Heart left ventricle (tissue), 16 donors: ENCODE measurements around the gene KLRC1. TPM values are rescaled to one million over a fixed set of nuclear protein-coding genes. Genes with fewer than 3 reads are reported as not detected.

ENCODE experiments used
- ATAC-seq, 4 donors: fragments of 200-7000 bp; cut with Tn5 transposase; one replicate each; pipeline ENCODE4 v1.9.1; 2020 to 2022; ENCODE audit warnings: moderate library complexity in 4 of 4, mild to moderate bottlenecking in 3 of 4, moderate number of reproducible peaks in 1 of 4
- DNase-seq, 5 donors: peaks; one replicate each; pipeline ENCODE4 v3.0.0-alpha.2; 2020
- H3K27ac ChIP-seq, 12 donors: fragments of 200-600 bp; sonication (generic) in 4 of 12; one replicate each; pipeline versions ENCODE4 v1.5.0 to v1.8.0; 2016 to 2022; ENCODE audit warnings: mild to moderate bottlenecking in 2 of 12
- H3K27me3 ChIP-seq, 9 donors: fragments of 200-600 bp; sonication (generic) in 2 of 9; one replicate each; pipeline versions ENCODE4 v1.5.1 to v1.8.0; 2016 to 2022; ENCODE audit warnings: mild to moderate bottlenecking in 3 of 9
- H3K36me3 ChIP-seq, 9 donors: fragments of 200-600 bp; sonication (generic) in 2 of 9; one replicate each; pipeline versions ENCODE4 v1.5.0 to v1.8.0; 2018 to 2022; ENCODE audit warnings: mild to moderate bottlenecking in 2 of 9
- H3K4me1 ChIP-seq, 12 donors: fragments of 200-600 bp; sonication (generic) in 4 of 12; one replicate each; pipeline versions ENCODE4 v1.5.0 to v1.8.0; 2016 to 2022; ENCODE audit warnings: mild to moderate bottlenecking in 3 of 12
- H3K4me3 ChIP-seq, 12 donors: fragments of 200-600 bp; sonication (generic) in 4 of 12; one replicate each; pipeline versions ENCODE4 v1.5.0 to v1.8.0; 2017 to 2022; ENCODE audit warnings: mild to moderate bottlenecking in 9 of 12, moderate library complexity in 4 of 12
- H3K9me3 ChIP-seq, 12 donors: fragments of 200-600 bp; sonication (generic) in 4 of 12; one replicate each; pipeline versions ENCODE4 v1.5.0 to v1.8.0; 2016 to 2022; ENCODE audit warnings: mild to moderate bottlenecking in 1 of 12
- CTCF ChIP-seq, 12 donors: fragments of 200-600 bp; sonication (generic) in 4 of 12; IDR thresholded peaks; one replicate each; pipeline versions ENCODE4 v1.5.0 to v1.8.0; 2018 to 2022; ENCODE audit warnings: antibody characterized with exemption in 12 of 12, mild to moderate bottlenecking in 5 of 12
- POLR2A ChIP-seq, 2 donors: fragments of 450-650 bp; IDR thresholded peaks; one replicate each; pipeline ENCODE4 v1.6.1; 2017; ENCODE audit warnings: antibody characterized with exemption in 2 of 2, mild to moderate bottlenecking in 2 of 2, moderate library complexity in 2 of 2
- WGBS, 4 donors: extraction: QIAGEN DNeasy Blood & Tissue Kit in 2 of 4; methylation state at CpG; one replicate each; pipeline versions ENCODE4 v1.1.5 to v1.1.7; 2013 to 2018; 5-methylcytosine and 5-hydroxymethylcytosine counted together
- intact Hi-C, 10 donors: fragments of 100-400 bp; cut with DNase I; formaldehyde crosslinking; loops; one replicate each; pipeline versions ENCODE4 v1.11.1 to v1.14.2; 2022
- long read RNA-seq, 3 donors: library from polyadenylated mRNA; unstranded; transcript quantifications; one replicate each; pipeline ENCODE4 v2.0.0, GENCODE V29; 2020 to 2021
- polyA plus RNA-seq, 2 donors: library from polyadenylated mRNA; stranded (reverse); fragments of 200-250 nt; gene quantifications; one replicate each; pipeline ENCODE4 v1.2.3, GENCODE V29; 2013
- total RNA-seq, 9 donors: library from RNA; depleted of rRNA in 2 of 9; stranded (reverse); fragments of >200 nt in 2 of 9; fragmentation: NEBNext Ultra II Directional in 3 of 9; extraction: Animal tissue kit (Norgen Biotek cat#: 25700) in 3 of 9; gene quantifications; one replicate each; pipeline versions ENCODE4 v1.1.0 to v1.2.4, GENCODE V29; 2016 to 2023
- donor health status: ischemic (EF 13 %, LVEDD 7.1; RV severe dilation, severe dysfunction).
- donor health status: healthy with polysubstance abuse.
- donor health status: DM: no; HTN: yes; CAD: no.
- donor health status: DM: no; HTN: no; CAD: no.
- donor health status: ischemic (EF 25% LVEDD 6.9; RV normal size, moderate dysfunction).
- donor health status: ischemic (EF 25% LVEDD 5.7; RV mildly dilated, moderate dysfunction).
- donor health status: healthy.
- donor health status: DM: yes; HTN: yes; CAD: no.
- donor health status: ischemic (EF 35%, LVEDD 5.7; RV mildly dilated, moderate dysfunction).
- donor health status: nonischemic (EF 11% LVEDD 7.7; RV severe dilation, severe dysfunction).
- donor health status: DM: yes; HTN: yes; CAD: no.
- donor health status: PGD.
- donor health status: ischemic (EF 29% LVEDD 5.4; RV normal size, mild dysfunction).
- donor health status: nonischemic (EF 23%, LVEDD 6.1; RV moderate dilation, normal function).

The KLRC1 gene
- total RNA-seq (1 to 10 TPM in 1 of 9 donors, under 1 TPM in 2, not detected in 6; 0.18 to 1.2 (median 0.32) TPM), polyA plus RNA-seq (under 1 TPM; 0.10 to 0.61 TPM)
- long read RNA-seq, donor 1: 0 reads
- long read RNA-seq, donor 2: 0 reads
- long read RNA-seq, donor 3: 0 reads

- Histone ChIP-seq H3K4me3 (no peak within 1 kb of the TSS), H3K27ac (no peak within 1 kb of the TSS), H3K9me3 (peaks cover 0 to 31% (median 23%) of the 10 kb centered on the region in 12 donors), H3K27me3 (no peaks in the 10 kb centered on the region), H3K36me3 (no peaks in the 10 kb centered on the region), H3K4me1 (no peaks in the 10 kb centered on the region)
- TF ChIP-seq POLR2A (IDR thresholded peaks at IDR 0.05): no peak
- TF ChIP-seq CTCF (IDR thresholded peaks at IDR 0.05): no peak
- WGBS, 4 donors: 50 to 66% (median 62%) methylated on average over 2 of the region's 2 CpGs
- ATAC-seq (no peak), DNase-seq (no peak)
- intact Hi-C loops: no loop called here
These were observed at the start of gene KLRC1 for GRCh38 chr12:10453156-10453555. KLRC1 (minus strand) TSS chr12:10453377; CDS start chr12:10451156, 2,221 bp downstream.

GRCh38 chr12:10501030-10501429 lies 47.9 kb upstream of the KLRC1 start:
- H3K9me3 ChIP-seq: peaks cover 0 to 10% (median 0%) of the 10 kb centered on the region in 12 donors
- H3K27me3 ChIP-seq: peaks cover 0 to 7% (median 0%) of the 10 kb centered on the region in 9 donors
- H3K4me3 ChIP-seq: no peak overlapping the region
- DNase-seq: no peak
- H3K4me1 ChIP-seq: no peaks in the 10 kb centered on the region
- TF ChIP-seq CTCF (IDR thresholded peaks at IDR 0.05) (peak in 4 of 12 donors; percentile 31 to 43 (median 37)), POLR2A (IDR thresholded peaks at IDR 0.05) (no peak)
- ATAC-seq: no peak
- intact Hi-C loops: loop anchor here in 2 of 10 donors (5.0 kb wide), 1 partner anchor 169 kb away; no protein-coding TSS in a partner anchor
- no peak overlapping the region for H3K27ac ChIP-seq
- no peaks in the 10 kb centered on the region for H3K36me3 ChIP-seq
- WGBS, 4 donors: 44 to 55% (median 46%) methylated on average over 3 of the region's 3 CpGs

- H3K4me3 ChIP-seq: no peak overlapping the region
- peaks cover 0 to 10% (median 0%) of the 10 kb centered on the region in 12 donors for H3K9me3 ChIP-seq
- no peaks in the 10 kb centered on the region for H3K4me1 ChIP-seq
- DNase-seq (no peak), ATAC-seq (no peak)
- peaks cover 0 to 6% (median 0%) of the 10 kb centered on the region in 9 donors for H3K27me3 ChIP-seq
- no peaks in the 10 kb centered on the region for H3K36me3 ChIP-seq
- intact Hi-C loops: no loop called here
- no peak for TF ChIP-seq POLR2A (IDR thresholded peaks at IDR 0.05)
- no peak for TF ChIP-seq CTCF (IDR thresholded peaks at IDR 0.05)
- no peak overlapping the region for H3K27ac ChIP-seq
- 10 to 50% (median 26%) methylated on average over 1 of the region's 1 CpG for WGBS, 4 donors
These were observed 44.9 kb upstream of the KLRC1 start for GRCh38 chr12:10498042-10498441.

- Histone ChIP-seq H3K4me3 (no peak overlapping the region), H3K4me1 (no peaks in the 10 kb centered on the region), H3K27me3 (peaks cover 0 to 6% (median 0%) of the 10 kb centered on the region in 9 donors), H3K36me3 (no peaks in the 10 kb centered on the region), H3K27ac (no peak overlapping the region), H3K9me3 (peaks cover 0 to 5% (median 0%) of the 10 kb centered on the region in 12 donors)
- TF ChIP-seq POLR2A (IDR thresholded peaks at IDR 0.05) (no peak), CTCF (IDR thresholded peaks at IDR 0.05) (no peak)
- DNase-seq (no peak), ATAC-seq (no peak)
- intact Hi-C loops: no loop called here
- 48 to 73% (median 61%) methylated on average over 2 of the region's 2 CpGs for WGBS, 4 donors
These were observed 44.4 kb upstream of the KLRC1 start for GRCh38 chr12:10497602-10498001.
